ENCODE measurements around the gene NEUROD4.

Gene NEUROD4

GRCh38 chr12:54998958-54999510 is 20.7 kb upstream of the NEUROD4 start:
- FAIRE-seq = no peak

- FAIRE-seq = no peak
Measured at GRCh38 chr12:55001198-55001868, 18.4 kb upstream of the NEUROD4 start.

GRCh38 chr12:55002355-55002754 is 17.4 kb upstream of the NEUROD4 start:
- no peak for FAIRE-seq

- FAIRE-seq = no peak
Measured at GRCh38 chr12:55008944-55009585, 10.7 kb upstream of the NEUROD4 start.

- FAIRE-seq = no peak
Measured at GRCh38 chr12:55017416-55017925, 2.3 kb upstream of the NEUROD4 start.

DNA sequence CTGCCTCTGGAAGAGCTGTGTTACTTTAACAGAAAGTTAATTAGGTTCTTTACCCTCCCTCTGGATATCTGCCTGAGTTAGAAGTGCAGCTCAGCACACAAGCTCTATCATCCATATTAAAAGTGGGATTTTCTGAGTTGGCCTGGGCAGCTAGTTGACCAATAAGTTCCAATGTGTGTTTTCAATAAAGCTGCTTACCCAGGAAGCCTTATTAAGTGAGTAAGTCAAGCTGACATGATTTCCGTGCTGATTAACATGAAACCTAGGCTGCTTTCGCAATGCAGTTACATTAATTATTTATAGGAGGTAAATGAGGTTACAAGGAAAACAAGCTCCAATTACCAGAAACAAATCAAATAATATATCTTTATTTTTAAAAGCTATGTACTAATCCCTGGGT is 4.8 kb downstream of the NEUROD4 start:
- FAIRE-seq = no peak

- no peak for FAIRE-seq
Measured at GRCh38 chr12:55025508-55025907, 5.7 kb downstream of the NEUROD4 start.

GRCh38 chr12:55034218-55034617 is 14.4 kb downstream of the NEUROD4 start:
- no peak for FAIRE-seq

- FAIRE-seq = no peak
Measured at GRCh38 chr12:55036326-55037115, 16.7 kb downstream of the NEUROD4 start.

DNA sequence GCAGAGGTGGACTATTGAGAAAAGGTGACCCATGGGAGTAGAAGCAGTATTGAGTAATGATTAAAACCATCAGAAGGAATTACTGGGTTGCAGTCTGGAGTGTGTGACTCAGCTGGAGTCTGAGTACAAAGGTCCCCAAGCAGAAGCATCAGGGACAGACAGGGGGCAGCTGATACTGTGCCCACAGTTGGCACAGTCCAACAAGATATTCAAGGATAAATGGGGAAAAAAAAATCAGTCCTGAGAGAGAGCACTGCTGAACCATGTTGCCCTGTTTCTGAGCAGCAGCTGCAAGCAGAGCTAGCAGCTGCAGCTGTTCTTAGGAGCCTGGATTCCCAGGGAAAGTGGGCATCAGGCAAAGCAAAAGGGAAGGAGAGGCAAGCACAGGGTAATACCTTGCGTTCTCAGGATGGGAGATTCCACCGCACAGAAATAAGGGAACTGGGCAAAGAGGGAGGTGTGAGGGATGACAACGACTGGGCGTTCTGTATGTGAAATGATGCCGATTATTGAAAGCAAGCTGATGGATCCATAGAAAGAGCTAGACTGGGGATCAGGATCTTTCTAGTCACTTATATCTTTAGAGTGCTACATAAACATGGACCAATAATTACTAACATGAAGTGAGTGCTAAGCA is 17.7 kb downstream of the NEUROD4 start:
- FAIRE-seq = no peak

DNA sequence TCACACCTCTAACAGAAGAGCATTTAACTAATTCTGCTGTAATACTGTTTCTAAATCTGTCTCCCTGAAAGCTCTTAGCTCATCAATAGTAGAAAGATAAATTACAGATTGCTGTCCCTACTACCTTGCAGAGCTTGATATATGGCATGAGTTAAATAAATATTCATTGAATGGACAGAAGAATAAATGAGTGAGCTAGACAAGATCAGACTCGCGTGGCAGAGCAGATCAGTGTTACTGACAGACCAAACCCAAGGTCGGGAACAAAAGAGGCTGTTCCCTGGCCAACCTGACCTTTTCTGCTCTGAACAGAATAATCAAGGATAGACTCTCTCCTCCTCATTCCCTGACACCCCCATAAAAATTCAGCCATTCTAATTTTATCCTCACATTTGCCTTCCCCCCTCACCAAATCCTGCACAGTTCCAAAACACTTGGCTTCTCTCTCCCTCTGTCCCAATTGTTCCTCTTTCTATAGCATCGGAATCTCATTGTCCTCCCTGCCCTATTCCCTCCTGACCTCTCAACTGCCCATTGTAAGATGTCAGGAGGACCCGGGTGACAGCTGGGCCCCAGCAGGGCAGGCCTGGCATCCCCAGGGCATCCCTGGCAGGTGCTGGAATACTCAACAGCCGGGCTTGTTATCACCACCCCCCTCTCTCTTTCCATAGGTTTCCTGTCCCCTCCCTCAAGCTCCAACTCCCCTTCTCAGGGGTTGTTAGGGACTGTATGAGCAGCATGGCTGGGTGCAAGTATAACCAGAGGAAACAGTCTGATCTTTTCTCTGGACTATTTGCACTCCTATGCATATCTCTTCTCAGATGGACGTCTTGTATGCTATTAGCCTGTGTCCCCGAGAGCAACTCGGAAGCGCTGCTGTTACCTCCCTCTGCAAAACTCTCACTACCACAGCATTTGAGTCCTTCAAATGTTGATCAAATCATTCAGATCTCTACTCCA is 19.9 kb downstream of the NEUROD4 start:
- FAIRE-seq = no peak

DNA sequence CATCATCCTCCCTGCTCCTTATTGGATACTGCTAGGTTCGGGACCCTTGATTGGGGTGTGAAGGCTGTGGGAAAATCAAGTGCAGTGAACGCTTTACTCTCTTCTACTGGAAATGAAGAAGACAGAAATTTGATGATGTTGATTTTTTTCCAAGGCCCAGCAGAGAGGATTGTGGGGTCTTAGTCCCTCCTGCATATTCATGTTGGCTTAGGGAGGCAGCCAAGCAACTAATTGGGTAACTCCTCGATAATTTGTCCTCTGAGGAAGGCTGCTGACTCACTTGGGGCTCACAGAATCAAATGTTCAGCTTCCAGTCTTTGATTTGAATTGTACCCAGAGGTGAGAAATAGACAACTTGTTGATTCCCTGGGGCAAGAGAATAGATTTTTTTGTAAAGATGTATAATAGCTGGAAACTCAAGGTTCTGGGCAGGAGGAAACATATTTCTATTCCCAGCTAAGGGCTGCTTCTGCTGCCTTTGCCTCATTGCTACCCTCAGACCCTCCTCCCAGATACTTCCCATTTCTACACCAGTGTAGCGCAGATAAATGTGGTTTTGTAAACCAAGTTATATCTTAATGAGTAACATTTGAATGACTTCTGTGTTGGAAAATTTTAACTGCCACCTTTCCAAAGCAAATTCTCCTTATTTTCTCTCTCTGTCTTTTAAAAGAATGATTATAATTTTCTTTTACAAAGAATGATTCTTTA is 21.7 kb downstream of the NEUROD4 start:
- FAIRE-seq = no peak

DNA sequence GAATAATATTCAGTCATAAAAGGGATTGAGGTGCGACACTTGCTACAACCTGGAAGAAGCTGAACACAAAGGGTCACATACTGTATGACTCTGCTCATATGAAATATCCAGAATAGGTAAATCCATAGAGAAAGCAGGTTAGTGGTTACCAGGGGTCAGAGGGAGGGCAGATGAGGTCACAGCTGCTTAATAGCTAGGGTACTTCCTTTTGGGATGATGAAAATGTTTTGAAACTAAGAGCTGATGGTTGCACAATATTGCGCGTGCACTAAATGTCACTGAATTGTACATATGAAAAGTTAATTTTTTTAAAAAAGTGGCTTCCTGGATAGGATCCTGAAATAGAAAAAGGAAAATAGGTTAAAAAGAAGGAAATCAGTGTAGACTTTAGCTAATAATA is 23.8 kb downstream of the NEUROD4 start:
- FAIRE-seq = no peak

DNA sequence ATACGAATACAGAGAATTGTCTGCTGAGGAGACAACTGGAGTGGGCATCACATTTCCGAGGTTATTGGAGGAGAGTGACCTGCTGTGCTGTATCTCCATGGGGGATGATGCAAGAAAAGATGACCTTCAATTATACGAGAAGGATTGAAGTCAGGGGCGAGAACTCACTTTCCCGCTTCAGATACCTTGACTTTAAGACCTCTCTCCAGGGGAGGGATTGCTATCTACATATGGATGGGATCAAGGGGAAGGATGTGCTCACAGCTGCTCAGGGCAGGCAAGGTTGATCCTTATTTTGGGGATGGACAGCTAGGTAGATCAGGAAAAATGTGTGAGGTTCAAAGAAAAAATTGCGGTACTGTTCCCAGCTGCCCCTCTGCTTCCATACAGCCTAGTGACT is 24.4 kb downstream of the NEUROD4 start:
- no peak for FAIRE-seq

DNA sequence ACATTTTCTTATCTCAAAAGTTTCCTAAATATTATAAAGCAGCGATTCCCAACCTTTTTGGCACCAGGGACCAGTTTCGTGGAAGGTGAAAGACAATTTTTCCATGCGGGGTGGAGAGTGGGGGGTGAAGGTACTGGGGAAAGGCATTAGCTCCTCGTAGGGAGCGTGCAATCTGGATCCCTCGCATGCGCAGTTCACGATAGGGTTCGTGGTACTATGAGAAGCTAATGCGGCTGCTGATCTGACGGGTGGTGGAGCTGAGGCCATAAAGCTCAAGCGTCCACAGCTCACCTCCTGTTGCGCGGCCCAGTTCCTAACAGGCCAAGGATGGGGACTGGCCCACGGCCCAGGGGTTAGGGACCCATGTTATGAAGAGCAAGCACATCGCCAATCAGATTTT is 29.9 kb downstream of the NEUROD4 start:
- no peak for FAIRE-seq

DNA sequence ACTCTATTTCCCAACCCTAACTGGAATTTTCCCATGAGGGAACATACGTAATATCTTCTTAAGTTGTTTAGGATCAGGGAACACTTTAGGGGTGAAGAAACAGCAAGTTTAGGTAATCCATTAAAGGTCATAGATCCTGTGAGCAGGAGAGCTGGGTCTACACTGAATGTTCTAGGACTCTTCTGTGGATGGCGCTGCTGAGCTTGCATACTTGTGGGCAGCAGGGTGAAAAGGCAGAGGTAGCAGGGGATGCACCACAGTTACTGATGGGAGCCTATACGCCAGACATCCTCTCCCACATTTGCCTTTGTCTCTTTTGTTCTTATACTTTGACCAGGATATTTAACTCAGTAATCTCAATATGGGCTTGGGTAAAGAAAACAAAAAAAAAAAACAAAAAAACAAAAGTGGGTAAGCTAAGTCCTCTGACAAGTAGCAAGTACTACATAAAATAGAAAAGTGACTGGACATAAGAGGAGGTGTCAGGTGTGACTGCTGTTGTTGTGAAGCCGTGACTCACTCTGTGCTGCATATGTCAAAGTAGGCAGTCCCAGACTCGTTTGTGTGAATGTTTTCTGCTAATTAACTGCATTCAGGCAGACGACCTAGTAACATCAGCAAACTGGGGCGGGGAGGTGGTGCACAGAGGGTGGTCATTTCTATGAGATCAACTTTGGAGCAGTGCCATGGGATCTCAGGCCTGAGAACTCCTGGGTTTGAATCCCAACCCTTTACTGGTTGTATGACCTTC is 31.6 kb downstream of the NEUROD4 start:
- no peak for FAIRE-seq

GRCh38 chr12:55057481-55057880 is 37.7 kb downstream of the NEUROD4 start:
- no peak for FAIRE-seq

DNA sequence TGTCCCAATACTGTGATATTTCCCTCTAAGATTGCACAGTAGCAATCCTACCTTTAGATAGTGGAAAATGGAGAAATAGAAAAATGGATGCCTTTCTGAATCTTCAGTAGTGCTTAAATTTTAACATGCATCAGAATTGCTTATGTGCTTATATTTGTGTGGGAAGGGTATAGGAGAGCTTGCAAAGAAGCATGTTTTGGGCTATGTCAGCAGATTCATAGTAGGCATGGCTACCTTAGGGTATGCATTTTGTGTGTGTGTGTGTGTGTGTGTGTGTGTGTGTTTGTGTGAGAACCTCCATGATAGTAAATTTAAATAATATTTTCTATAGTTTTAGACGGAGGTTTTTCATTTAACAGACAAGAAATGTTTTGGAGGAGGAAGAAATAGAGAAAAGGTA is 38.3 kb downstream of the NEUROD4 start:
- no peak for FAIRE-seq

DNA sequence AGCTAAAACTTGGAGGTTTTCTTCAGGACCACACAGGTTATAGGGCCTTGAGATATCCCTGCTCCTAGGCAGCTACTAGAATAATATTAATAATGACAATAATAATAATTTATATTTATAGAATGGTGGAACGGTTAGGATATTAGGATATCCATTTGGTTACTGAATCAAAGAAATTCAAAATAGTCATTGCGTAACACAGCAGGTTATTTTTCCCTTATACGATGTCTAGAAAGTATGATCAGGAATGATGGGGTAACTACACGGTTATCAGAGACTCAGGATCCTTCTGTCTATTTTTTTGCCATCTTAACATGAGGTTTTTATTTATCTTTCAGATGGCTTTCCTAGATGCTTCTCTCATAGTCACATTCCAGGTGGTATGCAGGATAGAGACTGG is 39.0 kb downstream of the NEUROD4 start:
- FAIRE-seq = no peak

GRCh38 chr12:55060470-55060869 is 40.7 kb downstream of the NEUROD4 start:
- FAIRE-seq = no peak

Measured in TTC549 (cell line).